Suprapubic skin (tissue), 4 donors: ENCODE data around the gene FREY1. TPM values are rescaled to one million over a fixed set of nuclear protein-coding genes. Genes with fewer than 3 reads are reported as not detected.

Experiments
- DNase-seq, 2 donors: peaks; one replicate each; pipeline ENCODE4 v3.0.0-alpha.2; 2019; ENCODE audit warnings: low spot score in 2 of 2
- H3K27ac ChIP-seq: fragments of 200-600 bp; sonication (generic); one replicate; pipeline ENCODE4 v1.5.1; 2019
- H3K27me3 ChIP-seq: fragments of 200-600 bp; sonication (generic); one replicate; pipeline ENCODE4 v1.5.1; 2019
- H3K36me3 ChIP-seq: fragments of 200-600 bp; sonication (generic); one replicate; pipeline ENCODE4 v1.5.1; 2019
- H3K4me1 ChIP-seq: fragments of 200-600 bp; sonication (generic); one replicate; pipeline ENCODE4 v1.5.1; 2019
- H3K4me3 ChIP-seq: fragments of 200-600 bp; sonication (generic); one replicate; pipeline ENCODE4 v1.5.1; 2019; ENCODE audit warnings: mild to moderate bottlenecking
- H3K9me3 ChIP-seq: fragments of 200-600 bp; sonication (generic); one replicate; pipeline ENCODE4 v1.5.1; 2019
- CTCF ChIP-seq, 2 donors: fragments of 200-600 bp in 1 of 2; fragments of 450-650 bp in 1 of 2; sonication (generic) in 1 of 2; IDR thresholded peaks; one replicate each; pipeline ENCODE4 v1.5.1; 2016 to 2019; ENCODE audit warnings: antibody characterized with exemption in 2 of 2, mild to moderate bottlenecking in 1 of 2, moderate library complexity in 1 of 2
- EP300 ChIP-seq: sonication (generic); formaldehyde crosslinking; IDR thresholded peaks from one replicate; pipeline ENCODE4 v1.6.1; 2017; ENCODE audit warnings: antibody characterized with exemption
- POLR2A ChIP-seq, 2 donors: fragments of 450-650 bp; IDR thresholded peaks; one replicate each; pipeline ENCODE4 v1.6.1; 2017; ENCODE audit warnings: antibody characterized with exemption in 2 of 2, mild to moderate bottlenecking in 2 of 2, moderate library complexity in 2 of 2
- POLR2AphosphoS5 ChIP-seq, 3 donors: sonication (generic); formaldehyde crosslinking; IDR thresholded peaks; one replicate each; pipeline ENCODE4 v1.6.1; 2017; ENCODE audit warnings: antibody characterized with exemption in 3 of 3
- WGBS: methylation state at CpG from one replicate; pipeline ENCODE4 v1.1.5; 2018; 5-methylcytosine and 5-hydroxymethylcytosine counted together
- total RNA-seq, 4 donors: library from RNA; depleted of rRNA; stranded (reverse); fragments of >200 nt; gene quantifications; one replicate each; pipeline ENCODE4 v1.1.0, GENCODE V29; 2016

Gene FREY1
- total RNA-seq, 4 donors from 2014 or later, result 1.7 to 3.7 (median 1.7) TPM; not detected in 1

GRCh38 chr11:45896422-45896984, 10.6 kb downstream of the FREY1 start:
- WGBS, result 24% methylated on average over 12 of the region's 19 CpGs
- H3K4me1 ChIP-seq, result peaks cover 20% of the 10 kb centered on the region
- DNase-seq, result no peak
- TF ChIP-seq EP300, result no peak
- TF ChIP-seq POLR2AphosphoS5 (IDR thresholded peaks at IDR 0.05), result no peak
- TF ChIP-seq POLR2A (IDR thresholded peaks at IDR 0.05), result no peak
- no peak for TF ChIP-seq CTCF (IDR thresholded peaks at IDR 0.05)
- H3K27ac ChIP-seq, result no peak overlapping the region
- H3K4me3 ChIP-seq, result no peak overlapping the region
- H3K27me3 ChIP-seq, result peaks cover 3% of the 10 kb centered on the region
- H3K9me3 ChIP-seq, result no peaks in the 10 kb centered on the region
- H3K36me3 ChIP-seq, result no peaks in the 10 kb centered on the region

- Histone ChIP-seq H3K27ac (no peak overlapping the region), H3K36me3 (no peaks in the 10 kb centered on the region), H3K27me3 (peaks cover 3% of the 10 kb centered on the region), H3K9me3 (no peaks in the 10 kb centered on the region), H3K4me1 (peaks cover 15% of the 10 kb centered on the region), H3K4me3 (no peak overlapping the region)
- TF ChIP-seq CTCF (IDR thresholded peaks at IDR 0.05), result no peak
- no peak for TF ChIP-seq POLR2AphosphoS5 (IDR thresholded peaks at IDR 0.05)
- no peak for TF ChIP-seq POLR2A (IDR thresholded peaks at IDR 0.05)
- TF ChIP-seq EP300, result no peak
- WGBS, result 91% methylated on average over 8 of the region's 8 CpGs
- DNase-seq, result no peak
Observed at GRCh38 chr11:45895553-45896259, 11.4 kb downstream of the FREY1 start.

- DNase-seq, result no peak
- WGBS, result 82% methylated on average over 6 of the region's 6 CpGs
- Histone ChIP-seq H3K4me3 (no peak overlapping the region), H3K27ac (no peak overlapping the region), H3K27me3 (peaks cover 3% of the 10 kb centered on the region), H3K9me3 (no peaks in the 10 kb centered on the region), H3K36me3 (no peaks in the 10 kb centered on the region), H3K4me1 (peaks cover 8% of the 10 kb centered on the region)
- TF ChIP-seq EP300, result no peak
- TF ChIP-seq POLR2A (IDR thresholded peaks at IDR 0.05), result no peak
- no peak for TF ChIP-seq CTCF (IDR thresholded peaks at IDR 0.05)
- TF ChIP-seq POLR2AphosphoS5 (IDR thresholded peaks at IDR 0.05), result no peak
Observed at GRCh38 chr11:45894555-45895247, 12.4 kb downstream of the FREY1 start.

- no peak overlapping the region for H3K27ac ChIP-seq
- H3K36me3 ChIP-seq, result no peaks in the 10 kb centered on the region
- DNase-seq, result no peak
- no peaks in the 10 kb centered on the region for H3K4me1 ChIP-seq
- 75% methylated on average over 5 of the region's 5 CpGs for WGBS
- no peaks in the 10 kb centered on the region for H3K9me3 ChIP-seq
- H3K4me3 ChIP-seq, result no peak overlapping the region
- TF ChIP-seq POLR2AphosphoS5 (IDR thresholded peaks at IDR 0.05), result no peak
- TF ChIP-seq POLR2A (IDR thresholded peaks at IDR 0.05), result no peak
- TF ChIP-seq EP300, result no peak
- TF ChIP-seq CTCF (IDR thresholded peaks at IDR 0.05), result no peak
- peaks cover 3% of the 10 kb centered on the region for H3K27me3 ChIP-seq
Observed at GRCh38 chr11:45892856-45893255, 14.2 kb downstream of the FREY1 start.
